Muscle layer of colon (tissue), 2 donors: ENCODE results near the gene GBGT1.
A peak's percentile ranks its signal among the peaks of the same experiment; 100 is the strongest.

Experiments
- H3K27ac ChIP-seq: one replicate; pipeline ENCODE4 v1.7.0; 2013; ENCODE audit warnings: low read depth, mild to moderate bottlenecking, low read length, moderate library complexity
- H3K27me3 ChIP-seq, 2 donors: one replicate each; pipeline ENCODE4 v1.7.0; 2013; ENCODE audit warnings: low read length in 2 of 2, mild to moderate bottlenecking in 2 of 2; ENCODE audit not compliant: insufficient read depth in 2 of 2, control insufficient read depth in 1 of 2
- H3K36me3 ChIP-seq: one replicate; pipeline ENCODE4 v1.7.0; 2013; ENCODE audit warnings: mild to moderate bottlenecking, low read length; ENCODE audit not compliant: insufficient read depth
- H3K4me1 ChIP-seq: one replicate; pipeline ENCODE4 v1.7.0; 2013; ENCODE audit warnings: mild to moderate bottlenecking, low read length; ENCODE audit not compliant: insufficient read depth
- H3K4me3 ChIP-seq, 2 donors: one replicate each; pipeline ENCODE4 v1.7.0; 2013; ENCODE audit warnings: low read length in 2 of 2, low read depth in 1 of 2, mild to moderate bottlenecking in 1 of 2, moderate library complexity in 1 of 2
- H3K9ac ChIP-seq: one replicate; pipeline ENCODE4 v1.7.0; 2013; ENCODE audit warnings: low read length
- H3K9me3 ChIP-seq: one replicate; pipeline ENCODE4 v1.7.0; 2013; ENCODE audit warnings: mild to moderate bottlenecking, low read length
- donor health status: abdominal sarcoma.
- donor health status: Adenocarcinoma of cecum.

Gene GBGT1

DNA sequence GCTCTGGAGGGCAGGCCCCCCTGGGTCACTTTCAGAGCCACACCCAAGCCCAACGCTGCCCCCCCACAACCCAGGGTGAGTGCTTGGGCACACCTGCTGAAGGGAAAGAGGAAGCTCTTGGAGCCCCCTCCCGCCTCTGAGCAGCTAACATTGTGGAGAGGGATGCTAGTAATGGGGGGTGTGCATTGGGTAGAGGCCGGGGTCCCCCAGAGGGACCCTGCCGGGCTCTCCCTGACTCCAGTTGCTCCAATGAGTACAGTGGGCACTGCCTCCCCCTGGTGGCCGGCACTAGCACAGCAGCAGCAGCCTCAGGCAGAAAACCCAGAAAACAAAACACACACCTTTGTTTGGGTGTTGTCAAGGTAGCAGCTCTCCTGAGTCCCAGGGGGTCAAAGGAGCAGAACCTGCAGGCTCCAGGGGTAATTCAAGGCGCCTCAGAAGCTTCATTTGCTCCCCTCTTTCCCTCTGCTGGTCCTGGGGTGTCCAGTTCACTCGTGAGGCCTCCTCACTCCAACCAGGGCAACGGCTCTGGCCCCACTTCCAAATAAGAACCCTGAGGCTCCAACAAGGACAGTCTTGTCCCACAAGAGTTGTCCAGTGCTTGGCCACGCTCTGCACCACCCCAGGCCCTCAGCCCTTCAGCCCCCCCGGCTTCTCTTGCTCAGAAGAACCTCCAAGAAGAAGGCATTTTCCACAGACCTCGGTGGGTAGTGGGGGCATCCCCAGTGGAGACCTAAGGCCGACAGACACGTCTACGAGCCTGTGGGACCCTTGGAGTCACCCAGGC is 16.1 kb downstream of the GBGT1 start:
- Histone ChIP-seq H3K9ac (peak overlapping the region; percentile 71), H3K36me3 (no peaks in the 10 kb centered on the region), H3K27me3 (no peaks in the 10 kb centered on the region), H3K4me3 (peak overlapping the region; percentile 71 to 79), H3K27ac (peak overlapping the region; percentile 75), H3K9me3 (no peaks in the 10 kb centered on the region), H3K4me1 (peaks cover 37% of the 10 kb centered on the region)

- Histone ChIP-seq H3K27ac (no peak overlapping the region), H3K4me3 (peak overlapping the region in 1 of 2 donors; percentile 79), H3K4me1 (peaks cover 41% of the 10 kb centered on the region), H3K36me3 (no peaks in the 10 kb centered on the region), H3K9ac (no peak overlapping the region), H3K27me3 (no peaks in the 10 kb centered on the region), H3K9me3 (no peaks in the 10 kb centered on the region)
These were observed 16.8 kb downstream of the GBGT1 start for GRCh38 chr9:133146746-133147411.

- no peak overlapping the region for H3K27ac ChIP-seq
- H3K9ac ChIP-seq = peak overlapping the region; percentile 36
- H3K4me1 ChIP-seq = peaks cover 41% of the 10 kb centered on the region
- H3K4me3 ChIP-seq = peak overlapping the region in 1 of 2 donors; percentile 62
- no peaks in the 10 kb centered on the region for H3K27me3 ChIP-seq
- no peaks in the 10 kb centered on the region for H3K9me3 ChIP-seq
- H3K36me3 ChIP-seq = no peaks in the 10 kb centered on the region
These were observed 18.5 kb downstream of the GBGT1 start for GRCh38 chr9:133144904-133145851.

DNA sequence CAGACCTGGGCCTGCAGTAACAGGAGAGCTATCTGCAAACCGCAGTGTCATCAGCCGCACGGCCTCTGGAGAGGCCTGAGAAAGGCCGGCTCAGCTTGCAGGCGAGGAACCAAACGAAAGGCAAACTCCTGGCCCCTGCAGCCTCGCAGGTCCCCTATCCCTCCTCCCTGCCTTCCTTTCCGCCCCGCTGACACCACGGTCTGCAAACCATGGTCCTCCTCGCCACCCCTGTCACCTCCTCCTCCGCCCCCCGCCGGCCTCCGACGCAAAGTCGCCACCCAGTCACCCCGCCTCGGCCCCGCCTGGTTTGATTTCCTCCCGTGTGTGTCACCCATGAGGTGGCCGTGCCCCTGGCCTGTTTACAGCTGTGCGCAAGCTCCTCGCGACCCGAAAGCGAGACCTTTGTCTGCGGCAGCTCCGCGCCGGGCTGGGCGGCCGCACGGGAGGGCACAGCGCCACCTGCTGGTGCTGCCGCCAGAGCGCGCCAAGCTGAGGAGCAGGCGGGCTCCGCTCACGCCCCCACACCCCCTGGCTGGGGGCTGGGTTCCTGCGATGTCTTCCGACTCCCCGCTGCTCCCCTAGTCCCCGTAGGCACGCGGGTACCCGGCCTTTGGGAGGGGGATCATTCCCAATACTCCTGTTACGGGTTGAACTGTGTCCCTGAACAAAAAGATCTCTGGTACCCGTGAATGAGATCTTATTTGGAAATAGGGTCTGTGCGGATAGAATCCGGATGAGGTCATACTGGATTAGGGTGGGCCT is 19.4 kb downstream of the GBGT1 start:
- no peaks in the 10 kb centered on the region for H3K27me3 ChIP-seq
- peaks cover 41% of the 10 kb centered on the region for H3K4me1 ChIP-seq
- no peaks in the 10 kb centered on the region for H3K36me3 ChIP-seq
- peak overlapping the region; percentile 44 to 62 for H3K4me3 ChIP-seq
- H3K9me3 ChIP-seq = no peaks in the 10 kb centered on the region
- no peak overlapping the region for H3K27ac ChIP-seq
- peak overlapping the region; percentile 36 for H3K9ac ChIP-seq

DNA sequence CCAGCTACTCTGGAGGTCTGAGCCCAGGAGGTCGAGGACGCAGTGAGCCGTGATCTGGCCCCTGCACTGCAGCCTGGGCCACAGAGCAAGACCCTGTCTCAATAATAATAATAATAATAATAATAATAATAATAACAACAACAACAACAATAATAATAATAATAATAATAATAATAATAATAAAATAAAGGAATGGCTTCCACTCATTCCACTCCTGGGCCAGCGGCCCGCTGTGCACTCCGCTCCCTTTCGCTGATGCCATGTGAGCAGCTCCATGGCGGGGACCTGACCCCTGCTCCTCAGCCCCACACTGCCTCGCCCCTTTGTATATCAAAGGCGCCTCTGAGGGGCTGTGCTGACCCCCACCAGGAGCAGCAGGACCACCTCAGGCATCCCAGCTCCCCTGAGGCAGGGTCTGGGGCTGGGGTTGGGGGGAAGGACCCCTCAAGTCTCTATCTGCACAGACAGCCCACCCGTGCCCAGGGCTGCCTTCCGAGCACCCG is 20.0 kb downstream of the GBGT1 start:
- H3K36me3 ChIP-seq = no peaks in the 10 kb centered on the region
- H3K9ac ChIP-seq = no peak overlapping the region
- peak overlapping the region; percentile 44 to 62 for H3K4me3 ChIP-seq
- H3K9me3 ChIP-seq = no peaks in the 10 kb centered on the region
- H3K27ac ChIP-seq = no peak overlapping the region
- no peaks in the 10 kb centered on the region for H3K27me3 ChIP-seq
- H3K4me1 ChIP-seq = peaks cover 41% of the 10 kb centered on the region

DNA sequence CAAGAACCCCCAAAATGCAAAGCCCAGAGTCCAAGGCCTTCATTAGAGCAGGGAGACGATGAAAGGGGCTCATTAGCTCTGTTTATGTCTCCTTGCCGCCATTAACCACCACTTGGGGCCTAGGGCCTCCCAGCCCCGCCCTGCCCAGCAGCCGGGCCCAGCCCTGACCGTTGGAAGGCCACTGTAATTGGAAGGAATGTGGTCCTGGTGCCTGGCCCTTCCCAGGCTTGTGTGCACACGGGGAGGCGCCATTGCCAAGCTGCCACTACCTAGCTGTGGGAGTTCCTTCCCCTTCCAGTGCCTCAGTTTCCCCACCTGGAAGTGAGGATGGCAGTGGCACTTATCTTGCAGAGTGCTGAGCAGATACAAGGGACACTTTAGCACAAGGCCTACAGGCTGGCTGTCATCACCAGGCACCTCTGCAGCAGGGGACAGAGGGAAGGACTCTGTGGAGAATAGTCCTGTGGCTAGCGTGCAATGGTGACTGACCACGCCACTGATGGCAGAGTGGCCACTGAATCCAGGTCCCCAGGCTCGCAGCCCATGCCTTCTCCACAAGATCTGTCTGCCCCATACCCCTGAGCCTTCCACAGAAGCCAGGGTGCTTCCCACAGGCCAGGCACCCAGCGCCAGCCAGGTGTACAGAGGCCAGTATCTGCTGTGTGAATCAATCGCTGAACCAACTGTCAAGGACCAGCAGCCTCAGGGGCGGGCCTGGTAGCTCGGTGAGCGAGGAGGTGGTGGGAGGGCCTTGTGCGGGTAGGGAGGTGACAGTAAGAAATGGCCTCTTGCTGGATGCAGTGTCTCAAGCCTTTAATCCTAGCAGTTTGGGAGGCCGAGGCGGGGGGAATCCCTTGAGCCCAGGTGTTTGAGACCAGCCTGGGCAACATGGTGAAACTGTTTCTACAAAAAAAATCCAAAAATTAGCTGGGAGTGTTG is 20.8 kb downstream of the GBGT1 start:
- Histone ChIP-seq H3K27me3 (no peaks in the 10 kb centered on the region), H3K4me3 (no peak overlapping the region), H3K27ac (no peak overlapping the region), H3K4me1 (peaks cover 35% of the 10 kb centered on the region), H3K9ac (no peak overlapping the region), H3K9me3 (no peaks in the 10 kb centered on the region), H3K36me3 (no peaks in the 10 kb centered on the region)

GRCh38 chr9:133141833-133142595 is 21.7 kb downstream of the GBGT1 start:
- no peaks in the 10 kb centered on the region for H3K36me3 ChIP-seq
- no peak overlapping the region for H3K9ac ChIP-seq
- H3K4me3 ChIP-seq = no peak overlapping the region
- no peaks in the 10 kb centered on the region for H3K27me3 ChIP-seq
- peaks cover 26% of the 10 kb centered on the region for H3K4me1 ChIP-seq
- no peaks in the 10 kb centered on the region for H3K9me3 ChIP-seq
- no peak overlapping the region for H3K27ac ChIP-seq

- no peaks in the 10 kb centered on the region for H3K36me3 ChIP-seq
- no peak overlapping the region for H3K4me3 ChIP-seq
- no peaks in the 10 kb centered on the region for H3K27me3 ChIP-seq
- no peak overlapping the region for H3K27ac ChIP-seq
- H3K9me3 ChIP-seq = no peaks in the 10 kb centered on the region
- no peak overlapping the region for H3K9ac ChIP-seq
- H3K4me1 ChIP-seq = peaks cover 29% of the 10 kb centered on the region
These were observed 23.1 kb downstream of the GBGT1 start for GRCh38 chr9:133140606-133141005.

DNA sequence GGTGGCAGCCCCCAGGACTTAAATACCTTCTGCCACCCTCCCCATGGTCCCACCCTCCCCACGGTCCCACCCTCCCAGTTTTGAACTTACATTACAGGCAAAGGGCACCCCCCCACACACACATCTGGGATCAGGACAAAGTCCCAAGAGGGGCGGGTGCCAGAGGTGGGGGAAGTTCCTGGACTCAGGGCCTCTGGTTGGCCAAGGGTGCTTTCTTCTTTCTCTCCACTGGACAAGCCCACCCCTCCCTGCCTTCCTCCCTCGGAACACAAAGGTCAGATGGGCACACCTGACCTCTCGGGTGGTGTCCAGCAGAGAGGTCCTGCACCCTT is 23.6 kb downstream of the GBGT1 start:
- Histone ChIP-seq H3K27me3 (no peaks in the 10 kb centered on the region), H3K9ac (no peak overlapping the region), H3K27ac (no peak overlapping the region), H3K4me3 (no peak overlapping the region), H3K9me3 (no peaks in the 10 kb centered on the region), H3K4me1 (peaks cover 32% of the 10 kb centered on the region), H3K36me3 (no peaks in the 10 kb centered on the region)
